OCI-LY7 (cell line): Measurements from ENCODE around the gene HTATSF1.

Experiments
- CTCF ChIP-seq: fragments of 200-600 bp; sonication (generic); conservative IDR thresholded peaks from 2 replicates; pipeline ENCODE4 v1.5.1; 2014; ENCODE audit warnings: mild to moderate bottlenecking, antibody characterized with exemption, low read length, moderate library complexity, mixed read lengths
- EZH2phosphoT487 ChIP-seq: fragments of 200-600 bp; sonication (generic); IDR thresholded peaks from 2 replicates; pipeline ENCODE4 v1.6.1; 2018; ENCODE audit warnings: low read depth, borderline replicate concordance, mild to moderate bottlenecking, mixed run types, antibody characterized with exemption, low read length, moderate library complexity, mixed read lengths

- TF ChIP-seq CTCF (no peak), EZH2phosphoT487 (no peak)
Measured at GRCh38 chrX:136542281-136542680, 44.9 kb downstream of the HTATSF1 start.
